GM10266 (cell line): ENCODE data around the gene LTB4R.

ENCODE experiments used
- DNase-seq: peaks from one replicate; pipeline ENCODE4 v3.0.0; 2012; ENCODE audit errors: extremely low spot score
- TF ChIP-seq, protein P1 (sequence below): IDR thresholded peaks from 2 replicates; pipeline ENCODE4 v1.5.1; 2012; ENCODE audit warnings: mild to moderate bottlenecking, low read depth; ENCODE audit not compliant: control insufficient read depth, insufficient read depth; ENCODE audit errors: missing control alignments

Gene LTB4R

DNA sequence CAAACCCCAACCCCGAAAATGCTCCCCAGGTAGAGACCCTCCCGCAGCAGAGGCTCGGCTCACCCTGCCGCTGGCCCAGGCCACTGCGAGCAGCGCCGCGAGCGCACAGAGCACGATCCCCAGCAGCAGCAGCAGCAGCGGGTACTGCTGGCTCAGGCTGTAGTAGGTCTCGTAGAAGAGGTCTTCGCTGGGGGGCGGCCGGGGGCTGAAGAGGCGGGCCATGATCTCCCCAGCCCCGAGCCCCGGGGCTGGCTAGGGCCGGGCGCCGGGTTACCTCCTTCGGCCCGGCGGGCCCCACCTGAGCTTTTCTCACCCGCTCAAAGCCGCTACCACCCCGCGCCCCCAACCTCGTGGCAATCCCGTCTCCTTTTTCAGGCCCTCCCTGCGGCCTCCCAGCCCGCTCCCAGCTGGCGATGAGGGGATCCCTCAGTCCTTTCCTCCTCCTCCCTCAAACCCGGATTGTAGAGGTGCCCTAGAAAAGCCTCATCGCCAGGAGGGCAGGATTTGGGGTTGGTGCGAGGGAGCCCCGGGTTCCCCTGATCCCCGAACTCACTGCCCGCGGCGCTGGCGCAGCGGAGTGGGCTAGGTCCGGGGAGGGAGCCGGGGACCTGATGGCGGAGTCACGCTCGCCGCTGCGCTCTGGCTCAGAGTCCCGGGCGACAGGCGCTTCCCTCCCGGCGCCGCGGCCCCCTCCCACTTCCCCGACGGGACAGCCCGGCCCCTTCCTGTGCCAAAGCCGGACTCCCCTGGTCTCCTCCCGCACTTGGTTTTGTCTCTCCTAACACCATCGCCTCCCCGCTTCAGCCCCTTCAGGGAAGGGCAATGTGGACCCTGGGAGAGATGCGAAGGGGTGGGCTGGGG lies 23.4 kb downstream of the LTB4R start, which contains the start of gene ADCY4:
Gene ADCY4 (minus strand): TSS at position 641 of the 861 bp plus-strand sequence. CDS start 419 bp downstream, at position 222.
- TF ChIP-seq, protein P1, sequence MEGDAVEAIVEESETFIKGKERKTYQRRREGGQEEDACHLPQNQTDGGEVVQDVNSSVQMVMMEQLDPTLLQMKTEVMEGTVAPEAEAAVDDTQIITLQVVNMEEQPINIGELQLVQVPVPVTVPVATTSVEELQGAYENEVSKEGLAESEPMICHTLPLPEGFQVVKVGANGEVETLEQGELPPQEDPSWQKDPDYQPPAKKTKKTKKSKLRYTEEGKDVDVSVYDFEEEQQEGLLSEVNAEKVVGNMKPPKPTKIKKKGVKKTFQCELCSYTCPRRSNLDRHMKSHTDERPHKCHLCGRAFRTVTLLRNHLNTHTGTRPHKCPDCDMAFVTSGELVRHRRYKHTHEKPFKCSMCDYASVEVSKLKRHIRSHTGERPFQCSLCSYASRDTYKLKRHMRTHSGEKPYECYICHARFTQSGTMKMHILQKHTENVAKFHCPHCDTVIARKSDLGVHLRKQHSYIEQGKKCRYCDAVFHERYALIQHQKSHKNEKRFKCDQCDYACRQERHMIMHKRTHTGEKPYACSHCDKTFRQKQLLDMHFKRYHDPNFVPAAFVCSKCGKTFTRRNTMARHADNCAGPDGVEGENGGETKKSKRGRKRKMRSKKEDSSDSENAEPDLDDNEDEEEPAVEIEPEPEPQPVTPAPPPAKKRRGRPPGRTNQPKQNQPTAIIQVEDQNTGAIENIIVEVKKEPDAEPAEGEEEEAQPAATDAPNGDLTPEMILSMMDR, result no peak
- no peak for DNase-seq

DNA sequence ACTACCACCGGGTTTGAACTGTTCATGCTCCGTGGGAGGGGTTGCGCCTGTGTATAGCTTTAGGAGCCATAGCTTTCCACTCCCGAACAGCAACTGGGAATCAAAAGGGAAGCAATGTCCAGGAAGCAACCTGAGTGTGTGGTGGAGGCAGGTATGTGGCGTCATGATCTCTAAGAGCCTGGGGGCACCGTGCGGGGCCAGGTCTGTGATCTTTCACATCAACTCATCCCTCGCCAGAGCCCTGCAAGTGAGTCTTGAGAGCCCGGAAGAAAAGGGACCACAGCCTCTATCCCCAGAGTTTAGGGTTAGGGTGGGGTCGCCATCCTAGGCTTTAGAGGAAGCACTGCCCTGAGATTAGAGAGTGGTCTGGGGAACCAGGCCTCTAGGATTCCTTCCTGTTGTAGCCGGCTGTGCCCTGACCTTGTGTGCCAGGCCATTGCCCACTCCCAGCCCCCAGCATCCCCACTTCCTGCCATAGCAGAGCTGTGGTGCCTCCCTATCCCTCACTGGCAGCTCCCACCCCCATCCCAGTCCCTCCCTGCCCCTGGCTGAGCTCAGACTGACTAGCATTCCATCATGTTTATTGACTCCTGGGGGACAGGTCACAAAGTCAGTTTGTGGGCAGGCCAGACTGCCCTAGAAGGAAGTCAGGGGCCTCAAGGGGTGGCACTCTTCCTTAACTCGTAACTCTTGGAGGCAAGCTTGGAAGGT lies 24.3 kb downstream of the LTB4R start:
- TF ChIP-seq, protein P1, result no peak
- DNase-seq, result peak; percentile 12

DNA sequence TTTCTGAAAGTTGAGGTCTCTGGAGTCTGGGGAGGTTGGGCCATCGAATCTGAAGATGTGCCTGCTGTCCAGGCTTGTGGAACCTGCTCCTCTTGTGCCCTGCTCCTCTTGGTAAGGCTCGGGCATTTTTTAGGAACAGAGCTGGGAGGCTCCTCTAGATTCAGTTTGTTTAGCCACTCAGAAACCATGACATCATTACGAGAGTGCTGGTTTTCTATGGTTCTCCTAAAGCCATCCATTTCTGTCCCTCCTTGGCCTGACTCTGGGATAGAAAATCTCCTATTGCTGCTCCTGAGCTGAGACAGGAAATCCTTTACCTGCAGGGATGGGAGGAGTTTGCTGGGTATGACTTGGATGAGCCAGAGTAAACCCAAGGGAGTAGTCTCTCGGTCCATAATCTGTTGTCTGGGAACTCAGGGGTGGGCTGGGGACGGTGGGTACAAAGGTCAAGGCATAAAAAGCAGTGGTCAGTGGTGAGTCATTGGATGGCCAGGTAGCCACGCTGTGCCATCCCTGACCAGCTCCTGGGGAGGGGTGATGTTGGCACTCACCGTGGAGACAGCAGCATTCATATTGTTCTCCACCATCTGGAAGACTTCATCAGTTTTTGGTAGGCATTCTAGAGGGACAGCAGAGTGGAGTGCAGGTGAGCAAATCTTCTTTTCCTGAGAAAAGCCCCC lies 26.0 kb downstream of the LTB4R start:
- TF ChIP-seq, protein P1, result no peak

DNA sequence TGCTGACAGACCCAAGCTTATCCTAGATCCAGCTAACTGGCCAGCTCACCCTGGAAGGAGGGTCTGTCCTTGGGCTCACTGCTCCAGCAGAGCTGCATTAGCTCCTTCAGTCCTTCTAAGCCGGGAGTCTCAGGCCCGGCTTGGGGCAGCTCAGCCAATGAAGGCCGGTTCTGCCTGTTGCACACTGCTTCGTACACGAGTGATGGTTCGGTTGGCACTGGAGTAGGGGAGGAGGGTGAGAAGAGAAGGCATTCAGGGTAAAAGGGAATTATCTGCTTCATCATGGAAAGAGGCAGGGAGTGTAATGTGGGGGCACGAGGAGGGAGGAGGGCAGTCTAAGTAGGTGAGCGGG lies 26.5 kb downstream of the LTB4R start:
- DNase-seq, result no peak
- TF ChIP-seq, protein P1, result no peak

More for the DNA sequence above, 26.0 kb downstream of the LTB4R start:
- peak; percentile 4 for DNase-seq

DNA sequence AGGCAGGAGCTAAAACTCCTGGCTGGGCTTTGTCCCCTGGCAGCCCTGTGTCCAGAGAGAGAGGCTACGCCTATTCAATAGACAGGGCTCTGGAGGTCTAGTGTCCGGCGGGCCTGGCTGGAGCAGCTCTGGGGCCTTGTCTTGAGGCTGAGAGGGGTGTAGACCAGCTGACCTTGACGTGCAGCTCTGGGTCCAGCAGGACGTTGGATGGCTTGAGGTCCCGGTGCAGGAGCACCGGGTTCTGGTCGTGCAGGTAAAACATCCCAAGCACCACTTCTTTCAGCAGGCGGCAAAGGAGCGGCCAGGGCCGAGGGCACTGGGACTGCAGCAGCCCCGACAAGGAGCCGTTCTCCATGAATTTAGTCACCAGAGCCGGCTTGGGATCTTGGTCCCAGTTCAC lies 27.5 kb downstream of the LTB4R start:
- no peak for DNase-seq
- TF ChIP-seq, protein P1, result no peak

DNA sequence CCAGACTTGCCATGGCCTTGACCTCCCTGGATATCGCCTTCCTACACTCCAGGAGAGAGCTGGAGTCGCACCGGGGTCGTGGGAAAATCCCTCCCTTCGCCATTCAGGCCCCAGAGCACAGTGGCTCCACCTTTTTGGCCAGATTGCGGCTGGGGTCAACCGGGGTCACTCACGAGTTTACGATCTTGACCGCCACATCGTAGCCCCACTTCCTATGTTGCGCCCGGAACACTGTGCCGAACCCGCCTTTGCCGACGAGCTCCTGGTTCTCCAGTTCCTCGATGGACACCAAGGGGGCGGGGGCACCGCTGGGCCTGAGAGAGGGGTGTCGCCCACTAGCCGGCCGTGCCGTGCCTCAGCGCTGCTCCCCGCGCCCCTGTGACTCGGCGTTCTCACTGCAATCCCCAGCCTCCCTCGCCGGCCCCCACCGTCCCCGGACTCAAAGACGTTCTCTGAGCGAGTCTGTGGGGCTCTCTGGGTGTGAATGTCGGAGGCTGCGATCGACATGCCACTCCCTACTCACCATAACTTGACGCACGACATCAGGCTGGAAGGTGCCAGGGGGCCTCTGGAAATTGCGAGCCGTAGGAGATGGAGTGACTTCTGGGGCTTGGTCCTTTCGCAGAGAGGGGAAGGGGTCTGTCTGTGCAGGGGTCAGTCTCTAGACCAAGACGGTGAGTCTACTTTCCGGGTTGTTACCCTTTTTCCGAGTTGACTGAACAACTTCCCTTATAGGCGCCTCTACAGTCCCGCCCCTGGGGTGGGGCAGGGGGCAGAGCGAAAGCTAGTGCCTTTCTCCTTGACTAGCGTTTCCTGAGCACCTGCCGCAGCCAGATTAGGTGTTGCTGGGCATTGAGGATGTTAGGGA lies 28.2 kb downstream of the LTB4R start, which contains the start of gene RIPK3:
Gene RIPK3 (minus strand): TSS at position 708 of the 868 bp plus-strand sequence. CDS start 165 bp downstream, at position 543.
- peak; percentile 79 for DNase-seq

More for the DNA sequence above, 28.2 kb downstream of the LTB4R start, which contains the start of gene RIPK3:
- TF ChIP-seq, protein P1, result no peak
